OCI-M1 (cell line): ENCODE results near the gene NEGR1.
A peak's percentile ranks its signal among the peaks of the same experiment; 100 is the strongest.

Experiments used
- DNase-seq: peaks from one replicate; lab custom pipeline; 2025; lab: John Stamatoyannopoulos, UW

The NEGR1 gene

GRCh38 chr1:72117621-72118020 is 164.7 kb downstream of the NEGR1 start:
- no peak for DNase-seq

GRCh38 chr1:72115290-72115689 is 167.0 kb downstream of the NEGR1 start:
- DNase-seq = no peak

GRCh38 chr1:72111662-72112061 is 170.7 kb downstream of the NEGR1 start:
- peak; percentile 9 for DNase-seq

GRCh38 chr1:72109916-72110315 is 172.4 kb downstream of the NEGR1 start:
- DNase-seq = no peak

- DNase-seq = no peak
Measured at GRCh38 chr1:72105201-72105600, 177.1 kb downstream of the NEGR1 start.

- DNase-seq = no peak
Measured at GRCh38 chr1:72101840-72102632, 180.3 kb downstream of the NEGR1 start.

DNA sequence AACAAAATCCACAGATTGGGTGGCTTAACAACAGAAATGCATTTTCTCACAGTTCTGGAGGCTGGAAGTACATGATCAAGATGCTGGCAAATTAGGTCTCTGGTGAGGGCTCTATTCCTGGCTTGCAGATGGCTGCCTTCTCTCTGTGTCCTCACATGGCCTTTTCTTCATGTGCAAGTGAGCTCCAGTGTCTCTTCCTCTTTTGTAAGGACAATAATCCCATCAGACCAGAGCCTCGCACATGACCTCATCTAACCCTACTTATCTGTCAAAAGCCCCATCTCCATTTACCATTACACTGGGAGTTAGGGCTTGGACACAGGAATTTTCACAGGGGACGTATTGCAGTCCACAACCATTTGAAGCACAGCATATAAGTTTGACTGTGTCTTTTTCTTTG is 181.6 kb downstream of the NEGR1 start:
- peak; percentile 90 for DNase-seq

- DNase-seq = peak; percentile 43
Measured at GRCh38 chr1:72097851-72098570, 184.3 kb downstream of the NEGR1 start.

- DNase-seq = no peak
Measured at GRCh38 chr1:72094209-72094608, 188.1 kb downstream of the NEGR1 start.

- DNase-seq = no peak
Measured at GRCh38 chr1:72086394-72086793, 195.9 kb downstream of the NEGR1 start.

DNA sequence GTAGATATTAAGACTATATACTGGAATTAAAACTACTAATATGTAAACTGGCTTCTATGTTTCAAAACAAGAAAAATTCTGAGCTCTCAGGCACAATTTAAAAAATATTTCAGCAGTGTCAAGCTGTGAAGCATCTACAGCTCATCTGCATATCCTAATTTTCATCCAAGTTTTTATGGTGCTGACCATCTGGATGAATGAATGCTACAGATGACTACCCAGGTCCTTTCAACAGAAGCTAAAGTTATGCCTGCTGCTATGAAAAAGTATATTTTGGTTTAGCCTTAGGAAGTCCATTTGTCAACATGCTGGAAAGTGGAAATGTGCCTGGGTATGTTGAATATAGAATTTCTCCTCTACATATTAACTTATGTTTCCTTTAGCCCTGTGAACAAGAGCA is 206.9 kb downstream of the NEGR1 start:
- no peak for DNase-seq

DNA sequence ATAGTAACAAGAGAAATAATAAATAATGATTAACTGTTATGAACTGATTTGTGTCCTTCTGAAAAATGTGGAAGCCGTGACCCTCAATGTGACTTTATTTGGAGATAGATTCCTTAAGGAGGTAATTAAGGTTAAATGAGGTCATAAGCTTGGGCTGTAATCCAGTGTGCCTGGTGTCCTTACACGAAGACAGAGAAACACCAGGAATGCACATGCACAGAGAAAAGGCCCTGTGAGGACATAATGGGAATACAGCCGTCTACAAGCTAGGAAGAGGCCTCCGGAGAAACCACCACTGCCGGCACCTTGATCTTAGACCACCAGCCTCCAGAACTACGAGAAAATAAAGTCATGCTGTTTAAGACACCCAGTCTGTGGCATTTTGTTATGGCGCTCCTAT is 215.9 kb downstream of the NEGR1 start:
- DNase-seq = no peak

- DNase-seq = peak; percentile 35
Measured at GRCh38 chr1:72064196-72065075, 217.9 kb downstream of the NEGR1 start.

GRCh38 chr1:72063364-72064044 is 218.8 kb downstream of the NEGR1 start:
- DNase-seq = no peak

- peak; percentile 8 for DNase-seq
Measured at GRCh38 chr1:72062584-72062983, 219.8 kb downstream of the NEGR1 start.

DNA sequence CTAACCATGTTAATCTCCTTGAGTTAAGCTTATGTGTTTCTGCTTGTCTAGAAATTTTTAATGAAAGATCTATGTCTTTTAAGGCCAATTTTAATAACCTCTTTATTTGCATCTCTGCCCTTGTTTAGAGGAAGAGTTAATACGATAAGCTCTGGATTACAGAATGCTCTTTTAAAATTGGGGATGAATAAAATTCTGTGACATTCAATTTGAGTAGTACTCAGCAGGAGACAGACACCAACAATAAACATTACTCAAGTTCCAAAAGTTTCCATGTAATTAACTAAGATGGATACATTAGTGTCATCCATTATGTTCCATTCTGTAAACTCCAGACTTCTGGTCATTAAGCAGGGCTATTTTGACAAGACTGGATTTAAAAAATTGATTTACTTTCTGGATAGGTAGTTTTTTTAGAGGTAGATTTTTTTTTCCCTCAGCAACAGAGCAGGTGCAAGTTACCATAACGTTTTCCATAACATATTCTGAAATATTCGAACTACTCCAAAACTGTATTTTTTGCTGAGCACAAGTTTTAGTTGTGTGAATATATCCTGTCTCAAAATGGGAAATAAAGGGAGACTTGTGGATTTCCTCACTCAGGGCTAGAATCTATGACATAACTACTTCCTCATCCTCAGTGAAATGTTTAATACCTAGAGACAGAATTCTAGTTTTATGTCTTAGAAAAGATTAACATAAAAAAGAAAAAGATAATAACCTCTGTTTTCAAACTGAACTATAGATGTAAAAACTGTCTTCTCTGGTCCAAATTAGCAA is 221.7 kb downstream of the NEGR1 start:
- DNase-seq = no peak

GRCh38 chr1:72056516-72056915 is 225.8 kb downstream of the NEGR1 start:
- DNase-seq = no peak

DNA sequence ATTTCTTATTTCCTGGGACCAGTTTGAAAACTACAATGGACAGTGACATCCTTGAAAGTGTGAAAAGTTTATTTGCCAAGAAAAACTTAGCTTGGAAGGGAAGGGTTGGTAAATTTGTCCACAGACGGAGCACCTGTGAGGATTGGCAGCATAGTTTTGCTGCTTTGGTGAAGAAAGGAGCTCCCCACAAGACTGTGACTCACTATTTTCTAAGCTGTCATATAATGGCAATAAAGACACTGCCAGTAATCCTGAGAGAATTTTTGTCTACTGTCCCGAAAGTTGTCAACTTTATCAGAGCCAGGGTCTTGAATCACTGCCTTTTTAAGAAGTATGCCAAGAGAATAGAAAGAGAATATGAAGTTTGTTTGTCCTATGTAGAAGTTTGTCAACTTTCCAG is 230.8 kb downstream of the NEGR1 start:
- no peak for DNase-seq

DNA sequence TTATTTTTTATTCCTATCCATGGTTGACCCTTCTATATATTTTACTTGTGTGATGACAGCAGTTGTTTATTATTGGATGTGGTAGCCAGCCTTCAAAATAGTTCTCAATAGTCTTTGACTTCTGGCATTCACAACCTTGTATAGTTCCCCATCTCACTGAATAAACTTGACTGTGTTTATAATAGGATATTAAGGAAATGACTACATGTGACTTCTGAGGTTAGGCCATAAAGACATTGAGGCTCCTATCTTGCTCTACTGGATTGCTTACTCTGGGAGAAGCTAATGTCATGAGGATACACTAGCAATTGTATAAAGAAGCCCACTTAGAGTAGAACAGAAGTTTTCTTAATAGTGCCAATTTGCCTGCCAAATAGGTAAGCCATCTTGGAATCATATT is 231.8 kb downstream of the NEGR1 start:
- no peak for DNase-seq

DNA sequence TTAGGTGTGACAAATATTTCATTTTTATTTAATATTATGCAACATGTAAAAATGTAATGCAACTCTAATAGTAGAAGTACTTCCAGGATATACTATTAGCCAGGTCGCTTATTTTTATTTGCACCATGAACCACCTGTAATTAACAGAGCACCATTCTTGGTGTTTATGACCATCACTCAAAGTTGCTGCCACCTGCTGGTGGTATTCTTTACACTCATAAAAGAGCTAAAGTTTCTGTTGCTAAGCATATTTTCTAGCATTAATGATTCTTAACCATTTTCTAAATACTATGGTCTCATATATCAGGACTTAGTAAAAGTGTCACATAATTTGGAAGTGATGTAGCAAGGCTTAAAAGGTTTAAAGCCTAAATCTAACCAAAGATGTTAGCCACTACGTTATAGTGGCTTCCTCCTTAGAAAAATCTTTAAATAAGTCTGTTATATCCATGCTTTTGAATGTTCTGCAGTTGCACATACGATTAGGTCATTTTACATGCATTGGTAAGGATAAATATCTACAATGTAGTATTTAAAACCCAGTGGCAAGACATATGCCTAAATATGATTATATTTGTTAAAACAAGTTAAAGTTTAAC is 244.5 kb downstream of the NEGR1 start:
- peak; percentile 79 for DNase-seq

- DNase-seq = no peak
Measured at GRCh38 chr1:72034827-72035226, 247.5 kb downstream of the NEGR1 start.
